Glutamatergic neuron (in vitro differentiated cells): ENCODE measurements around the gene SLC35F6. TPM values are rescaled to one million over a fixed set of nuclear protein-coding genes. Genes with fewer than 3 reads are reported as not detected.
"Not testable (repeated sequence)": the region's sequence is repeated elsewhere in the genome, so short reads cannot be mapped to it uniquely, and the experiment has no call there.

Experiments used
- DNase-seq: peaks from one replicate; pipeline ENCODE4 v3.0.0; 2022
- H3K27ac Mint-ChIP-seq: one replicate; pipeline ENCODE4 v1.8.0; 2020; ENCODE audit warnings: mild to moderate bottlenecking, mixed read lengths, inconsistent platforms; ENCODE audit not compliant: unreplicated experiment
- H3K27me3 Mint-ChIP-seq: one replicate; pipeline ENCODE4 v1.8.0; 2020; ENCODE audit warnings: mild to moderate bottlenecking, moderate library complexity, mixed read lengths, inconsistent platforms; ENCODE audit not compliant: unreplicated experiment
- H3K36me3 Mint-ChIP-seq: one replicate; pipeline ENCODE4 v1.8.0; 2020; ENCODE audit warnings: mild to moderate bottlenecking, mixed read lengths, inconsistent platforms; ENCODE audit not compliant: unreplicated experiment
- H3K4me1 Mint-ChIP-seq: one replicate; pipeline ENCODE4 v1.8.0; 2020; ENCODE audit warnings: mild to moderate bottlenecking, low read depth, mixed read lengths, inconsistent platforms; ENCODE audit not compliant: unreplicated experiment
- H3K4me3 Mint-ChIP-seq: one replicate; pipeline ENCODE4 v1.8.0; 2020; ENCODE audit warnings: mild to moderate bottlenecking, mixed read lengths, inconsistent platforms; ENCODE audit not compliant: unreplicated experiment
- H3K9me3 Mint-ChIP-seq: one replicate; pipeline ENCODE4 v1.8.0; 2020; ENCODE audit warnings: mild to moderate bottlenecking, moderate library complexity, mixed read lengths, inconsistent platforms; ENCODE audit not compliant: unreplicated experiment
- CTCF ChIP-seq: fragments of 200-600 bp; sonication (generic); IDR thresholded peaks from one replicate; pipeline ENCODE4 v1.5.0; 2021; ENCODE audit not compliant: partially characterized antibody, unreplicated experiment
- total RNA-seq: library from RNA; stranded (reverse); fragmentation: NEBNext Ultra II Directional; extraction: Animal tissue kit (Norgen Biotek cat#: 25700); gene quantifications from one replicate; pipeline ENCODE4 v1.2.1, GENCODE V29; 2021; ENCODE audit not compliant: unreplicated experiment

The SLC35F6 gene
- total RNA-seq, 1 donor from 2014 or later, result 28.8 TPM

GRCh38 chr2:26809876-26810577 lies 45.9 kb downstream of the SLC35F6 start:
- Mint-ChIP-seq H3K36me3 (peaks cover 4% of the 10 kb centered on the region), H3K27me3 (peaks cover 10% of the 10 kb centered on the region), H3K9me3 (no peaks in the 10 kb centered on the region), H3K27ac (no peak overlapping the region), H3K4me1 (peaks cover 8% of the 10 kb centered on the region), H3K4me3 (no peak overlapping the region)
- DNase-seq, result no peak
- no peak for TF ChIP-seq CTCF

- peaks cover 3% of the 10 kb centered on the region for H3K9me3 Mint-ChIP-seq
- DNase-seq, result no peak
- peaks cover 10% of the 10 kb centered on the region for H3K4me1 Mint-ChIP-seq
- peaks cover 10% of the 10 kb centered on the region for H3K27me3 Mint-ChIP-seq
- H3K36me3 Mint-ChIP-seq, result peaks cover 4% of the 10 kb centered on the region
- no peak overlapping the region for H3K27ac Mint-ChIP-seq
- H3K4me3 Mint-ChIP-seq, result no peak overlapping the region
- no peak for TF ChIP-seq CTCF
These were observed 47.2 kb downstream of the SLC35F6 start for GRCh38 chr2:26811261-26811660.

- no peak overlapping the region for H3K27ac Mint-ChIP-seq
- peaks cover 3% of the 10 kb centered on the region for H3K9me3 Mint-ChIP-seq
- H3K36me3 Mint-ChIP-seq, result peaks cover 4% of the 10 kb centered on the region
- TF ChIP-seq CTCF, result no peak
- peaks cover 10% of the 10 kb centered on the region for H3K27me3 Mint-ChIP-seq
- peaks cover 13% of the 10 kb centered on the region for H3K4me1 Mint-ChIP-seq
- no peak overlapping the region for H3K4me3 Mint-ChIP-seq
- DNase-seq, result no peak
These were observed 48.0 kb downstream of the SLC35F6 start for GRCh38 chr2:26811791-26812694.

DNA sequence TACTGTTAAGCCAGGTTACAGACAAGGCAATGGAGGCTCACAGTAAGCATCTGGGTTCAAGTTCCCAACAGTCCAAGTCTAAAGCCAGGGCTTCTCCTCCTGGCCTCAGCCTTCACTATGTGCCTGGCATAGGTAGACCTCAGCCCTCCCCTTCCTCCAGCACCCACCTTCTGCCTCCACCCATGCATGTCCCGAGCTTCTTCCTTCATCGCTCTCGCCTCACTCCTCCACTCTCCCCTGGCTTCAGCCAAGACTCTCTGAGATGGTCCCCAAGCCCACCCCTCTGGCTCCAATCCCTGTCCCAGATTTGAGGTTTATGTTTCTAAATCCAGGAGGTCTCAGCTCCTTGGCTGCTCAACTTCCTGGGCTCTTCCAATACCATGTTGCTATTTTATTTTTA lies 48.6 kb downstream of the SLC35F6 start:
- Mint-ChIP-seq H3K27ac (no peak overlapping the region), H3K27me3 (peaks cover 10% of the 10 kb centered on the region), H3K4me1 (peaks cover 13% of the 10 kb centered on the region), H3K9me3 (peaks cover 3% of the 10 kb centered on the region), H3K4me3 (no peak overlapping the region), H3K36me3 (peaks cover 4% of the 10 kb centered on the region)
- TF ChIP-seq CTCF, result no peak
- DNase-seq, result no peak

DNA sequence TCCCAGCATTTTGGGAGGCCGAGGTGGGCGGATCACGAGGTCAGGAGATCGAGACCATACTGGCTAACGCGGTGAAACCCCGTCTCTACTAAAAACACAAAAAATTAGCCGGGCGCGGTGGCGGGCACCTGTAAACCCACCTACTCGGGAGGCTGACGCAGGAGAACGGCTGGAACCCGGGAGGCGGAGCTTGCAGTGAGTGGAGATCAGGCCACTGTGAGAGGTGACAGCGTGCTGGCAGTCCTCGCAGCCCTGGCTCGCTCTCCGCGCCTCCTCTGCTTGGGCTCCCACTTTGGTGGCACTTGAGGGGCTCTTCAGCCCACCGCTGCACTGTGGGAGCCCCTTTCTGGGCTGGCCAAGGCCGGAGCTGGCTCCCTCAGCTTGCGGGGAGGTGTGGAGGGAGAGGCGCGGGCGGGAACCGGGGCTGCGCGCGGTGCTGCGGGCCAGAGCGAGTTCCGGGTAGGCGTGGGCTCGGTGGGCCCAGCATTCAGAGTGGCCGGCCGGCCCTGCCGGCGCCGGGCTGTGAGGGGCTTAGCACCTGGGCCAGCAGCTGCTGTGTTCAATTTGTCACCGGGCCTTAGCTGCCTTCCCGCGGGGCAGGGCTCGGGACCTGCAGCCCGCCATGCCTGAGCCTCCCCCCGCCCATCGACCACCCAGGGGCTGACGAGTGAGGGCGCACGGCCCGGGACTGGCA lies 50.1 kb downstream of the SLC35F6 start:
- DNase-seq, H3K36me3 Mint-ChIP-seq, H3K27ac Mint-ChIP-seq, H3K9me3 Mint-ChIP-seq, H3K4me3 Mint-ChIP-seq: not testable (repeated sequence)
- peaks cover 15% of the 10 kb centered on the region for H3K4me1 Mint-ChIP-seq
- H3K27me3 Mint-ChIP-seq, result peaks cover 10% of the 10 kb centered on the region
